GM08714 (cell line): Measurements from ENCODE around the gene ASIC4.

ENCODE experiments used
- H3K4me3 ChIP-seq: fragments of 200-500 bp; sonication (Bioruptor generic); 2 replicates; pipeline ENCODE4 v1.5.1; 2014; ENCODE audit warnings: mild to moderate bottlenecking, low read length, inconsistent platforms
- ZNF274 ChIP-seq: IDR thresholded peaks from 2 replicates; pipeline ENCODE4 v1.6.1; 2012; ENCODE audit warnings: mild to moderate bottlenecking, low read depth, low read length

Gene ASIC4

GRCh38 chr2:219570194-219570923, 56.1 kb downstream of the ASIC4 start:
- no peak overlapping the region for H3K4me3 ChIP-seq

DNA sequence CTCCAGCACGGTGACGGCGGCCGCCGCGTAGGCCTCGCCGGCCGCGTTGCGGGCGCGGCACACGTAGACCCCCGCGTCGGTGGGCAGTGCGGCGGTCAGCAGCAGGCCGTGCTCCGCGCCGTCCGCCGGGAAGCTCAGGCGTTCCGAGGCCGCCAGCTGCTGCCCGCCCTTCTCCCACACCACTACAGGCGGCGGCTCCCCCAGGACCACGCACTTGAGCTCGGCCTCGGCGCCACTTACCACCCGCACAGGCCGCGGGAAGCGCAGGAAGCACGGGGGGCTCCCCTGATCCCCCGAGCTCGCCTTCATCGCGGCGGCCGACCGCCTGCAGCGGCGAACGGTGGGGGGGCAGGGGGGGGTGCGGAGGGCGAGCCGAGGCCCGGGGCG, 56.6 kb downstream of the ASIC4 start:
- TF ChIP-seq ZNF274 = no peak
- H3K4me3 ChIP-seq = no peak overlapping the region

More at GRCh38 chr2:219570194-219570923, 56.1 kb downstream of the ASIC4 start:
- no peak for TF ChIP-seq ZNF274

DNA sequence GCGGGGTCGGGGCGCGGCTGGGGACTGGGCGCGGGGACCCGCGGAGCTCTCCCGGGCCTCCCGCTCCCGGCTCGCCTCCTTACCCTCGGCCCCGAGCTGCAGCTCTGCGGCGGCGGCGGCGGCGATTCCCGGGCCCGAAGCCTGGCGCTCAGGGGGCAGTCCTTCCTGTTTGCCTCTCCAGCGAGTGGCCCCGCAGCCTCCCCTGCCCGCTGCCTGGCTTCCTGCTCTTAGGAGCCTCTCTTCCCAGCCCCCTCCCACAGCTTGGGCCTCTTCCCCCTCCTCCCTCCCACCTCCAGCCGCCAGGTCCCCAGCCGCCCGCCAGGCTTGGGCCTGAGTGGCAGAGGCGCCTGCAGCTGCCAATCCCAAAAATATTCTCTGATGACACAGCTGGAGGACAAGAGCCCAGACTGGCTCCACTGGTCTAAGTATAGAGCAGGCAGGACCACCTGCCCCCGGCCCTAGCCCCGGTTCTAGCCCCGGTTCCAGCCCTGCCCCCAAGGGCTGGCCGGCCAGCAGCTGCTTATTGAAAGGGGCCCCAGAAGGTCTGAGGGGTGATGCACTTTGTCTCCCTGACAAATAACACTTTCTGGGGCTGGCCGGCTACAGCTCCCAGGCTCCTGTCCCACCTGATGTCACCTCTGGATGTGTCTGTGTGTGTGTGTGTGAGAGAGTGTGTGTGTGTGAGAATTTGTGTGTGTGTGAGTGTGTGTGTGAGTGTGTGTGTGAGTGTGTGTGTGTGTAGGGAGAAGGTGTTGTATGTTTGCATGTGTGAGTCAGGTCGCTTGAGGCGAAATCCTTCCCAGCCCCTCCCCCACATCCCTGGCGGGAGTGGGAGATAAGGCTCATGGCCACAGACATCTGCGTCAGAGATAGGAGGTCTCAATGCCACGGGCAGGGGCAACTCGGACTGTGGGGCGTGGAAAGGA, 57.3 kb downstream of the ASIC4 start, which contains the start of gene OBSL1:
Gene OBSL1, minus strand, starts transcription at position 229 of the 926 bp plus-strand sequence. CDS start 307 bp downstream, outside the sequence.
- no peak within 1 kb of the TSS for H3K4me3 ChIP-seq
- TF ChIP-seq ZNF274 = no peak

- no peak within 1 kb of the TSS for H3K4me3 ChIP-seq
- no peak for TF ChIP-seq ZNF274
Measured at GRCh38 chr2:219572237-219573001, 58.1 kb downstream of the ASIC4 start, which contains the start of gene INHA. TSS of gene INHA (plus strand) at chr2:219572310. CDS start at chr2:219572375, 65 bp downstream.

DNA sequence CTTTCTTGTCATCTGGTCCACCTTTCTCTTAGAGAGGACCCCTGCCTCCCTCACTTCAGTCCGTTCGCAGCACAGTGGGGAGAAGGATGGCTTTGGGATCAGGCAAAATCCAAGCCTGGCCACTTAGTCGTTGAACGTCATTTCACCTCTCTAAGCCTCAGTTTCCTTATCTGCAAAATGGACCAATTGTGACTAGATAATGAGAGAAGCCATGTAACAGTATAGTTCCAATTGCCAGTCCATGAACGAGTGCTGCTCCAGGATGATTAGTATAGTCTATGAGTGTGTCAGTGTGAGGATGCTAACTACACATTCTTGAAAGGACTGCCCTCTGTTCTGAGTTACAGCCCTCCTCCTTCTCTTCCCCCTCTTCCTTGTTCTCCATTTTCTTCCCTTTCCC, 58.9 kb downstream of the ASIC4 start:
- no peak for TF ChIP-seq ZNF274

DNA sequence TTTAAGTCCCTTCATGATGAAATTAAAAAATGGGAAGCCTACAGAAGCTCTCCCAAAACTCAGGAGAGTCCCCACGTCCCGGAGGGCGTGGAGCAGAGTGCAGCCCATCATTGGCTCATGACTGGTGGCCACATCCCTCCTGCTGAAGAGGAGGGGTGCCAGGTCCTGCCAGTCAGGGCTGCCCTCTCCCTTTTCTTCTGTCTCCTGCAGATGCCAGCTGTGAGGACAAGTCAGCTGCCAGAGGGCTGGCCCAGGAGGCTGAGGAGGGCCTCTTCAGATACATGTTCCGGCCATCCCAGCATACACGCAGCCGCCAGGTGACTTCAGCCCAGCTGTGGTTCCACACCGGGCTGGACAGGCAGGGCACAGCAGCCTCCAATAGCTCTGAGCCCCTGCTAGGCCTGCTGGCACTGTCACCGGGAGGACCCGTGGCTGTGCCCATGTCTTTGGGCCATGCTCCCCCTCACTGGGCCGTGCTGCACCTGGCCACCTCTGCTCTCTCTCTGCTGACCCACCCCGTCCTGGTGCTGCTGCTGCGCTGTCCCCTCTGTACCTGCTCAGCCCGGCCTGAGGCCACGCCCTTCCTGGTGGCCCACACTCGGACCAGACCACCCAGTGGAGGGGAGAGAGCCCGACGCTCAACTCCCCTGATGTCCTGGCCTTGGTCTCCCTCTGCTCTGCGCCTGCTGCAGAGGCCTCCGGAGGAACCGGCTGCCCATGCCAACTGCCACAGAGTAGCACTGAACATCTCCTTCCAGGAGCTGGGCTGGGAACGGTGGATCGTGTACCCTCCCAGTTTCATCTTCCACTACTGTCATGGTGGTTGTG, 60.4 kb downstream of the ASIC4 start:
- no peak for TF ChIP-seq ZNF274
- H3K4me3 ChIP-seq = no peak overlapping the region

More for the DNA sequence above, 58.9 kb downstream of the ASIC4 start:
- H3K4me3 ChIP-seq = no peak overlapping the region

DNA sequence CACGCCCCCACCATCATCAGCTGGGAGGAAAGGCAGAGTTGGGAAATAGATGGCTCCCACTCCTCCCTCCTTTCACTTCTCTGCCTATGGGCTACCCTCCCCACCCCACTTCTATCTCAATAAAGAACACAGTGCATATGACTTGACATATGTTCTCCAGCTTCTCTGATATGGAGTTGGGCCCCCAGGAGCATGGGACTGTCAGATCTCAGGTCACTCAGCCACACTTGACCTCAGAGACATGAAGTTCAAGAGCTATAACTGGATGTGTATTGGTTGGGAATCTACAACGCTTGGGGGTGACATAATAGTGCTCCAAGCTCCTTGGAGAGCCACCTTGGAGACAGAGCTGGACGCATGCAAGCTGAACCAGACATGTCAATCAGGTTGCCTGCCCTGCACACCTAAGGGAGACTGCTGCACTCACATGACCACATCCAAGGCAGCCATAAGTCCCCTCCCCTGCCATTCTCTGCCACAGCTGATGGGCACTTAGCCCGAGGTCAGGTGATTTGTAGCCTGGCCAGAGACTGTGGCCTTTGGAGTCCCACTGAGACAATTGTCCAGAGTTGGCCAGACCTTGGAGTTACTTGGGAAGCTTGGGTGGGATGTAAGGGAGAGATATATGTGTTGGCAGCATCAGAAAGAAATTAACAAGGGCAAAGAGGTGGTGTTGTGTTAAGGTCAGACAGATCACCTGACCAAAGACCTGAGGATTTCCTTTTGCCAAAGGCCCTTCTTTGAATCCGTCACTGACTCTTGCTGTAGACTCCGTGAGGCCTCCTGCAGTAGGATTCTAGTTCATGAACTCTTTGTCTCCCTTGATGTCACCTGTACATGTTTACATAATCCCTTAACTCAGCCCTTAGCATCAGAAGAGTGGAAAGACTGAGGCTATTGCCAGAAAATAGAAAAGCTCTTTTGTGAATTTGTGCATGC, 61.6 kb downstream of the ASIC4 start:
- no peak for TF ChIP-seq ZNF274
- H3K4me3 ChIP-seq = no peak overlapping the region

GRCh38 chr2:219576505-219577388, 62.5 kb downstream of the ASIC4 start:
- no peak overlapping the region for H3K4me3 ChIP-seq
- no peak for TF ChIP-seq ZNF274

- H3K4me3 ChIP-seq = no peak overlapping the region
Measured at GRCh38 chr2:219578811-219579613, 64.7 kb downstream of the ASIC4 start.

GRCh38 chr2:219581346-219581745, 67.1 kb downstream of the ASIC4 start:
- no peak overlapping the region for H3K4me3 ChIP-seq
- TF ChIP-seq ZNF274 = no peak

More at GRCh38 chr2:219578811-219579613, 64.7 kb downstream of the ASIC4 start:
- no peak for TF ChIP-seq ZNF274
